ENCODE results near the gene NUDT16. TPM values are rescaled to one million over a fixed set of nuclear protein-coding genes. Genes with fewer than 3 reads are reported as not detected.

The NUDT16 gene
- total and polyA plus RNA-seq, 9 of the 15 experiments (the other 6 are each of a cell fraction or from before 2014, with no cell fraction given), result 1.5 to 11.4 (median 7.6) TPM

- no peaks in the 10 kb centered on the region for H3K9me1 ChIP-seq (ENCODE audit: control insufficient read depth, insufficient read depth, low read length)
- ChIA-PET CTCF (ENCODE audit: low intra/inter-chr PET ratio) (no interaction called here), POLR2A (interaction anchor here (2.1 kb wide), 1 partner anchor 18 kb away, joined by 8 read pairs; the partner anchor contains the start of gene NUDT16)
- no peak overlapping the region; a peak in 1 of 4 replicates for H3K9ac ChIP-seq (ENCODE audit: insufficient read depth in 1 of 2, low read depth in 2 of 2, low read length in 2 of 2)
- intact Hi-C loops (cut with micrococcal nuclease) (no loop called here), in situ Hi-C loops (cut with MboI) (no loop called here)
- peaks cover 23% of the 10 kb centered on the region for H3K79me2 ChIP-seq (ENCODE audit: control insufficient read depth, insufficient read depth, low read length)
- peaks cover 0 to 8% of the 10 kb centered on the region in 2 experiments; a peak in 3 of 5 replicates for H3K4me1 ChIP-seq (replicated peaks in 1 of 2; ENCODE audit: control insufficient read depth in 2 of 2, insufficient read depth in 2 of 2, low read length in 2 of 2)
- no peaks in the 10 kb centered on the region for H3K9me3 ChIP-seq (replicated peaks; ENCODE audit: control insufficient read depth, insufficient read depth, low read depth, low read length)
- TF ChIP-seq HIVEP1 (CRISPR knock-in tag; IDR thresholded peaks at IDR 0.05), result no peak
- no peak for TF ChIP-seq RNF2 (IDR thresholded peaks at IDR 0.05)
- TF ChIP-seq FOXO4 (CRISPR knock-in tag; IDR thresholded peaks at IDR 0.05), result no peak
- TF ChIP-seq ZNF586 (CRISPR knock-in tag; conservative IDR thresholded peaks at IDR 0.05), result no peak
- no peak for TF ChIP-seq FOS (IDR thresholded peaks at IDR 0.05; ENCODE audit: extremely low read depth, insufficient read length)
- TF ChIP-seq IRF2 (CRISPR knock-in tag; IDR thresholded peaks at IDR 0.05), result no peak
- TF ChIP-seq ZNF277 (CRISPR knock-in tag; IDR thresholded peaks at IDR 0.05; ENCODE audit: borderline replicate concordance), result no peak
- no peak for TF ChIP-seq SAP30 (IDR thresholded peaks at IDR 0.05; ENCODE audit: borderline replicate concordance, insufficient read depth, low read depth, low read length, poor library complexity, severe bottlenecking)
- H4K20me1 ChIP-seq (replicated peaks; ENCODE audit: control insufficient read depth, insufficient read depth, low read length), result no peaks in the 10 kb centered on the region
- DNase-seq (ENCODE audit: extremely low read depth in 1 of 4, low spot score in 3 of 4) (no peak), FAIRE-seq (no peak), ATAC-seq (no peak)
- no peak overlapping the region for H2AFZ ChIP-seq (ENCODE audit: low read depth, low read length)
- H3K4me3 ChIP-seq, result no peak overlapping the region
- no peak overlapping the region for H3K27ac ChIP-seq (ENCODE audit: extremely low read depth, low read depth, low read length)
- no peaks in the 10 kb centered on the region for H3K27me3 ChIP-seq (ENCODE audit: control insufficient read depth in 2 of 2, insufficient read depth in 2 of 2, low read length in 2 of 2)
- 36% methylated on average over 3 of the region's 3 CpGs for WGBS (ENCODE audit: insufficient coverage, low coverage, missing lambda C conversion rate)
- no TSS peak for BruUV-seq (replicated peaks)
- H3K36me3 ChIP-seq (ENCODE audit: control insufficient read depth, insufficient read depth, low read length), result no peaks in the 10 kb centered on the region
- H3K4me2 ChIP-seq (ENCODE audit: insufficient read depth, low read length), result no peak overlapping the region
Observed at GRCh38 chr3:131363275-131363674, 18.3 kb upstream of the NUDT16 start.

All from K562 (cell line).